Brain microvascular endothelial cell (primary cell): ENCODE measurements around the gene ABCF3.

Source experiments
- DNase-seq: peaks from one replicate; pipeline ENCODE4 v3.0.0-alpha.2; 2020
- H3K27ac ChIP-seq: fragments of 250-450 bp; sonication (Bioruptor Pico); 2 replicates; pipeline ENCODE4 v1.5.1; 2020; ENCODE audit warnings: mild to moderate bottlenecking, moderate library complexity
- H3K27me3 ChIP-seq: fragments of 250-450 bp; sonication (Bioruptor Pico); replicated peaks from 2 replicates; pipeline ENCODE4 v1.5.1; 2020; ENCODE audit warnings: mild to moderate bottlenecking
- H3K36me3 ChIP-seq: fragments of 250-450 bp; sonication (Bioruptor Pico); replicated peaks from 2 replicates; pipeline ENCODE4 v1.5.1; 2020; ENCODE audit warnings: mild to moderate bottlenecking
- H3K4me3 ChIP-seq: 2 replicates; pipeline ENCODE4 v1.5.1; 2011; ENCODE audit warnings: low read depth, mild to moderate bottlenecking, control low read depth, low read length, moderate library complexity
- CTCF ChIP-seq: IDR thresholded peaks from 2 replicates; pipeline ENCODE4 v1.5.1; 2011; ENCODE audit warnings: low read depth, mild to moderate bottlenecking, moderate library complexity, low read length, control low read depth, inconsistent platforms; ENCODE audit errors: missing control alignments
- in situ Hi-C: cut with HindIII; loops from 2 replicates; pipeline ENCODE4 v1.10.0; 2017; ENCODE audit warnings: low sequenced_read_pairs, low pct_ligation_motif_present

The ABCF3 gene

GRCh38 chr3:184231671-184232070 is 45.7 kb downstream of the ABCF3 start:
- in situ Hi-C loops, result no loop called here
- H3K27me3 ChIP-seq, result peaks cover 51% of the 10 kb centered on the region

GRCh38 chr3:184233127-184233843 is 47.3 kb downstream of the ABCF3 start:
- in situ Hi-C loops, result no loop called here
- H3K27me3 ChIP-seq, result peaks cover 44% of the 10 kb centered on the region
- no peak overlapping the region for H3K4me3 ChIP-seq
- DNase-seq, result no peak
- H3K27ac ChIP-seq, result no peak overlapping the region
- no peak for TF ChIP-seq CTCF
- H3K36me3 ChIP-seq, result no peaks in the 10 kb centered on the region

More at GRCh38 chr3:184231671-184232070, 45.7 kb downstream of the ABCF3 start:
- no peak overlapping the region for H3K4me3 ChIP-seq
- DNase-seq, result no peak
- H3K36me3 ChIP-seq, result no peaks in the 10 kb centered on the region
- no peak overlapping the region for H3K27ac ChIP-seq
- TF ChIP-seq CTCF, result no peak

- in situ Hi-C loops, result no loop called here
- peak; percentile 69 for DNase-seq
- H3K27ac ChIP-seq, result no peak overlapping the region
- TF ChIP-seq CTCF, result no peak
- peaks cover 36% of the 10 kb centered on the region for H3K27me3 ChIP-seq
- H3K36me3 ChIP-seq, result no peaks in the 10 kb centered on the region
- no peak overlapping the region for H3K4me3 ChIP-seq
These were observed 48.2 kb downstream of the ABCF3 start for GRCh38 chr3:184234224-184234623.

GRCh38 chr3:184234671-184235380 is 48.8 kb downstream of the ABCF3 start:
- H3K4me3 ChIP-seq, result no peak overlapping the region
- H3K27ac ChIP-seq, result no peak overlapping the region
- H3K36me3 ChIP-seq, result no peaks in the 10 kb centered on the region
- peaks cover 30% of the 10 kb centered on the region for H3K27me3 ChIP-seq
- in situ Hi-C loops, result no loop called here
- no peak for DNase-seq
- no peak for TF ChIP-seq CTCF

GRCh38 chr3:184235381-184236032 is 49.5 kb downstream of the ABCF3 start:
- no peak for DNase-seq
- Histone ChIP-seq H3K36me3 (no peaks in the 10 kb centered on the region), H3K4me3 (no peak overlapping the region), H3K27ac (no peak overlapping the region), H3K27me3 (peaks cover 23% of the 10 kb centered on the region)
- in situ Hi-C loops, result no loop called here
- no peak for TF ChIP-seq CTCF
